D341Med (cell line): ENCODE data around the gene MAP3K19.
"Not testable (repeated sequence)": the region's sequence is repeated elsewhere in the genome, so short reads cannot be mapped to it uniquely, and the experiment has no call there.

Experiments used
- DNase-seq: peaks from one replicate; pipeline ENCODE4 v3.0.0; 2012; ENCODE audit warnings: low spot score

Gene MAP3K19

GRCh38 chr2:134985061-134985460, 62.2 kb downstream of the MAP3K19 start:
- no peak for DNase-seq

GRCh38 chr2:134982603-134983002, 64.6 kb downstream of the MAP3K19 start:
- DNase-seq, result no peak

- DNase-seq, result no peak
These were observed 66.6 kb downstream of the MAP3K19 start for GRCh38 chr2:134980639-134981038.

GRCh38 chr2:134979221-134979620, 68.0 kb downstream of the MAP3K19 start:
- DNase-seq, result no peak

GRCh38 chr2:134977104-134977503, 70.1 kb downstream of the MAP3K19 start:
- not testable (repeated sequence) for DNase-seq

GRCh38 chr2:134976074-134976702, 71.1 kb downstream of the MAP3K19 start:
- DNase-seq, result no peak

GRCh38 chr2:134975281-134976009, 71.8 kb downstream of the MAP3K19 start:
- no peak for DNase-seq

- no peak for DNase-seq
These were observed 73.8 kb downstream of the MAP3K19 start for GRCh38 chr2:134973241-134974138.

GRCh38 chr2:134967166-134967565, 80.1 kb downstream of the MAP3K19 start:
- DNase-seq, result not testable (repeated sequence)

GRCh38 chr2:134957477-134957876, 89.8 kb downstream of the MAP3K19 start:
- DNase-seq, result no peak

GRCh38 chr2:134955744-134956143, 91.5 kb downstream of the MAP3K19 start:
- no peak for DNase-seq

- DNase-seq, result no peak
These were observed 93.2 kb downstream of the MAP3K19 start for GRCh38 chr2:134954065-134954464.

GRCh38 chr2:134952608-134953007, 94.6 kb downstream of the MAP3K19 start:
- DNase-seq, result no peak

GRCh38 chr2:134950886-134951285, 96.4 kb downstream of the MAP3K19 start:
- no peak for DNase-seq

- no peak for DNase-seq
These were observed 97.1 kb downstream of the MAP3K19 start for GRCh38 chr2:134949981-134950708.

- DNase-seq, result no peak
These were observed 101.2 kb downstream of the MAP3K19 start for GRCh38 chr2:134946073-134946472.

GRCh38 chr2:134944975-134945374, 102.3 kb downstream of the MAP3K19 start:
- DNase-seq, result no peak

- DNase-seq, result no peak
These were observed 103.7 kb downstream of the MAP3K19 start for GRCh38 chr2:134943540-134943939.

GRCh38 chr2:134936691-134937090, 110.6 kb downstream of the MAP3K19 start:
- DNase-seq, result no peak

GRCh38 chr2:134934641-134935040, 112.6 kb downstream of the MAP3K19 start:
- DNase-seq, result no peak

- no peak for DNase-seq
These were observed 113.1 kb downstream of the MAP3K19 start for GRCh38 chr2:134934150-134934549.

- DNase-seq, result no peak
These were observed 113.5 kb downstream of the MAP3K19 start for GRCh38 chr2:134933732-134934131.
